Chondrocyte (in vitro differentiated cells): ENCODE results near the gene UQCC2. TPM values are rescaled to one million over a fixed set of nuclear protein-coding genes. Genes with fewer than 3 reads are reported as not detected.

ENCODE experiments used
- DNase-seq: peaks from one replicate; pipeline ENCODE4 v3.0.0; 2021; ENCODE audit warnings: mixed read lengths, low spot score
- H3K27ac Mint-ChIP-seq: one replicate; pipeline ENCODE4 v1.8.0; 2021; ENCODE audit warnings: mild to moderate bottlenecking, moderate library complexity, mixed read lengths; ENCODE audit not compliant: unreplicated experiment
- H3K27me3 Mint-ChIP-seq: 2 replicates; pipeline ENCODE4 v1.8.0; 2021; ENCODE audit warnings: low read depth, mixed read lengths
- H3K36me3 Mint-ChIP-seq: 2 replicates; pipeline ENCODE4 v1.8.0; 2021; ENCODE audit warnings: low read depth, mixed read lengths
- H3K4me1 Mint-ChIP-seq: 2 replicates; pipeline ENCODE4 v1.8.0; 2021; ENCODE audit warnings: low read depth, mild to moderate bottlenecking, mixed read lengths
- H3K4me3 Mint-ChIP-seq: one replicate; pipeline ENCODE4 v1.8.0; 2021; ENCODE audit warnings: mild to moderate bottlenecking, moderate library complexity, mixed read lengths; ENCODE audit not compliant: unreplicated experiment
- H3K9me3 Mint-ChIP-seq: 2 replicates; pipeline ENCODE4 v1.8.0; 2021; ENCODE audit warnings: low read depth, mixed read lengths
- total RNA-seq: library from RNA; stranded (reverse); gene quantifications from 3 replicates; pipeline ENCODE4 v1.2.1, GENCODE V29; 2021
- TF ChIP-seq, protein P1 (sequence below): fragments of 200-600 bp; sonication (generic); IDR thresholded peaks from 2 replicates; pipeline ENCODE4 v1.5.0; 2021; ENCODE audit warnings: antibody characterized with exemption, mild to moderate bottlenecking, moderate library complexity

Gene UQCC2
- total RNA-seq, 1 donor from 2014 or later = 64.5 TPM

- H3K36me3 Mint-ChIP-seq = no peaks in the 10 kb centered on the region
- H3K4me3 Mint-ChIP-seq = peak within 1 kb of the TSS; percentile 67
- H3K9me3 Mint-ChIP-seq = no peaks in the 10 kb centered on the region
- peaks cover 47% of the 10 kb centered on the region for H3K4me1 Mint-ChIP-seq
- H3K27me3 Mint-ChIP-seq = no peaks in the 10 kb centered on the region
- DNase-seq = no peak
- TF ChIP-seq, protein P1, sequence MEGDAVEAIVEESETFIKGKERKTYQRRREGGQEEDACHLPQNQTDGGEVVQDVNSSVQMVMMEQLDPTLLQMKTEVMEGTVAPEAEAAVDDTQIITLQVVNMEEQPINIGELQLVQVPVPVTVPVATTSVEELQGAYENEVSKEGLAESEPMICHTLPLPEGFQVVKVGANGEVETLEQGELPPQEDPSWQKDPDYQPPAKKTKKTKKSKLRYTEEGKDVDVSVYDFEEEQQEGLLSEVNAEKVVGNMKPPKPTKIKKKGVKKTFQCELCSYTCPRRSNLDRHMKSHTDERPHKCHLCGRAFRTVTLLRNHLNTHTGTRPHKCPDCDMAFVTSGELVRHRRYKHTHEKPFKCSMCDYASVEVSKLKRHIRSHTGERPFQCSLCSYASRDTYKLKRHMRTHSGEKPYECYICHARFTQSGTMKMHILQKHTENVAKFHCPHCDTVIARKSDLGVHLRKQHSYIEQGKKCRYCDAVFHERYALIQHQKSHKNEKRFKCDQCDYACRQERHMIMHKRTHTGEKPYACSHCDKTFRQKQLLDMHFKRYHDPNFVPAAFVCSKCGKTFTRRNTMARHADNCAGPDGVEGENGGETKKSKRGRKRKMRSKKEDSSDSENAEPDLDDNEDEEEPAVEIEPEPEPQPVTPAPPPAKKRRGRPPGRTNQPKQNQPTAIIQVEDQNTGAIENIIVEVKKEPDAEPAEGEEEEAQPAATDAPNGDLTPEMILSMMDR = no peak
- peak within 1 kb of the TSS; percentile 95 for H3K27ac Mint-ChIP-seq
Measured at GRCh38 chr6:33746651-33747100, 35.2 kb upstream of the UQCC2 start, which contains the start of gene IP6K3. TSS of gene IP6K3 (minus strand) at chr6:33746905. CDS start at chr6:33735476, 11,429 bp downstream.

- no peak for DNase-seq
- TF ChIP-seq, protein P1 = peak; percentile 51
- Mint-ChIP-seq H3K36me3 (no peaks in the 10 kb centered on the region), H3K27me3 (no peaks in the 10 kb centered on the region), H3K4me1 (peaks cover 47% of the 10 kb centered on the region), H3K9me3 (no peaks in the 10 kb centered on the region), H3K4me3 (peak overlapping the region; percentile 67), H3K27ac (peak overlapping the region; percentile 95)
Measured at GRCh38 chr6:33746036-33746600, 34.6 kb upstream of the UQCC2 start.

- Mint-ChIP-seq H3K4me1 (peaks cover 46% of the 10 kb centered on the region), H3K9me3 (no peaks in the 10 kb centered on the region), H3K27ac (peak overlapping the region; percentile 95), H3K4me3 (peak overlapping the region; percentile 67), H3K36me3 (no peaks in the 10 kb centered on the region), H3K27me3 (no peaks in the 10 kb centered on the region)
- TF ChIP-seq, protein P1 = no peak
- no peak for DNase-seq
Measured at GRCh38 chr6:33745548-33745947, 34.0 kb upstream of the UQCC2 start.

DNA sequence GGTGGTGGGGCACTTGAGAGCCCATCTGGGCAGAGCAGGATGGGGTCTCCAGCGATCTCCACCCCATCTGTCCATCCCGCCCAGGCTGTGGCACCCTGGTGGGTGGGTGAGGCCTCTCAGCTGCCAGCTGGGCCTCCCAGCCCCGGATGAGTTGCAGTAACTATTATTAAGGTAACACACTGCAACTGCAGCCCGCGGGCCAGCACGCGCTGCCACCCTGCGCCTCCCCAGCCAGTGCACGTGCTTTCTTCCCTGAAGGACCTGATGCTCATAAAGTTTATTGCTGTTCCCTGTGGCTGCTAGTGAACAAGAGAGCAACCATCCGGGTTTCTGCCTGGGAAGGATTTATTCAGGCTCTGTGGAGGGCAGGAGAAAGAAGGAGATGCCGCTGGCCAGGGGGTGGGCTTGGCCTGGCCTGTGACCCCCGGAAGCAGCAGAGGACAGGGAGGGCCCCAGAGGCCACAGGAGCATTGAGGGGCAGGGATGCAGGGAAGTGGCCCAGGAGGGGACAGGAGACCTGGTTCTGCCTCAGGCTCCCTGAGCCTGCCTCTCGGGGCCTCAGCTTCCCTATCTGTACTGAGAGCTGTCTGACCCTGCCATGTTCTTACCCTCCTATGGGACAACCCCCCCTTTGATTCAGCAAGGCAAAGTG, 33.5 kb upstream of the UQCC2 start:
- TF ChIP-seq, protein P1 = no peak
- DNase-seq = no peak
- Mint-ChIP-seq H3K9me3 (no peaks in the 10 kb centered on the region), H3K4me1 (peaks cover 48% of the 10 kb centered on the region), H3K4me3 (peak overlapping the region; percentile 67), H3K27ac (peak overlapping the region; percentile 95), H3K27me3 (no peaks in the 10 kb centered on the region), H3K36me3 (no peaks in the 10 kb centered on the region)

DNA sequence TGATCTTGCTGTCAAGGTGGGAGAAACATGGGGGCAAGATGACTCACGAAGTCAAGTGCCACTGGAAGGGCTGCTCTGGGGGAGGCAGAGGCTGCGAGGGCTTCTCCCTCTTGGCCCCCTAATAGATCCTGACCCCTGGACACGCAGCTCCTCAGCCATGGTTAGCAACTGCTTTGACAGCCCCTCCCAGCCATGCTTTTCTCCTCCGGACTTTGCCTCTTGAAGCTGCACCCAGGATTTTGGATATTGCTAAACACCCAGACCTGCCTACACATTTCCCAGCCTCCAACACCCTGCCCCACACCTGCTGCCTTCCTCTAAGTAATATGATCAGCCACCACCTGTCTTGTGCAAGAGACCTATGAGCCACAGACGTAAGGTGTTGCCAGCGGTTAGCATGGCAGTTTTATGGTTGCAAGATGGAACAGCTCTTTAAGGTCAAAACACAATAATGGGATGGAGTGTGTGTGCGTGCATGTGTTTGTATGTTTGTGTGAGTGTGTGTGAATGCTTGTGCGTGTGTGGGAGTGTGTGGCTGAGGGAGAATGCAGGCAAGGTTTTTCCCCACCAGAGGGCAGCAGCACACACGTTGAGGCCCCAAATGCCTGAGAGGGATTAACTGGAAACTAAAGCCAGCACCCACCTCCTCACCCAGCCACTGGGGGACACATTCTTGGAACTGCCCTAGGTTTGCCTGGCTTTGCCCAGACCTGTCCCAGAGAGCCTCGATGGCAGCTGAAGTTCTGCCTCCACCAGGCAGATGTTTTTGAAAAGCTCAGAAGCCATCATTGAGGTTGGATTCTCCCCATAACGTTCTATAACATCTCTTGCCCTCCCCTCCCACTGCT, 32.7 kb upstream of the UQCC2 start:
- no peak for DNase-seq
- Mint-ChIP-seq H3K27ac (peak overlapping the region; percentile 19), H3K9me3 (no peaks in the 10 kb centered on the region), H3K27me3 (no peaks in the 10 kb centered on the region), H3K4me3 (no peak overlapping the region), H3K4me1 (peaks cover 48% of the 10 kb centered on the region), H3K36me3 (no peaks in the 10 kb centered on the region)
- TF ChIP-seq, protein P1 = peak; percentile 91
